HCT116 (cell line): ENCODE results near the gene TMIGD3. TPM values are rescaled to one million over a fixed set of nuclear protein-coding genes. Genes with fewer than 3 reads are reported as not detected.

Experiments
- ATAC-seq: fragments of 200-7000 bp; cut with Tn5 transposase; 2 replicates; pipeline ENCODE4 v1.9.1; 2020; ENCODE audit warnings: mild to moderate bottlenecking, moderate library complexity
- BruUV-seq: library from RNA; stranded (reverse); fragments of 400-500 nt; replicated peaks from 2 replicates; lab custom pipeline; 2021; lab: Mats Ljungman, UMichigan
- CTCF ChIA-PET: fragments of 300-600 bp; sonication (Branson Sonifier 250); formaldehyde crosslinking; loops from one replicate; lab custom pipeline; 2021; ENCODE audit warnings: antibody characterized with exemption; lab: Charles Lee
- POLR2A ChIA-PET: fragments of 300-600, 350-600 bp; sonication (Branson Sonifier 250); formaldehyde crosslinking; loops from one replicate; lab custom pipeline; 2021; ENCODE audit warnings: antibody characterized with exemption; lab: Charles Lee
- RAD21 ChIA-PET, 2 experiments: fragments of 300-600 bp; sonication (Branson Sonifier 250); formaldehyde crosslinking; loops; one replicate each; lab custom pipeline; 2023; ENCODE audit warnings: low total read pairs in 2 of 2; ENCODE audit not compliant: uncharacterized antibody in 2 of 2, unreplicated experiment in 2 of 2, low non-redundant PET in 1 of 2; lab: Charles Lee
- DNase-seq: peaks from one replicate; pipeline ENCODE4 v3.0.0-alpha.2; 2010; ENCODE audit warnings: low read depth, low spot score
- H2AFZ ChIP-seq: fragments of 200-600 bp; shearing (Covaris generic), sonication (generic); 2 replicates; pipeline ENCODE4 v1.6.1; 2017; ENCODE audit warnings: low read depth, mixed run types, mixed read lengths, antibody characterized with exemption, low read length; ENCODE audit not compliant: poor library complexity, severe bottlenecking
- H3K27ac ChIP-seq: 2 replicates; pipeline ENCODE4 v1.5.1; 2012; ENCODE audit warnings: low read depth, low read length
- H3K27me3 ChIP-seq: fragments of 200-600 bp; sonication (generic); 2 replicates; pipeline ENCODE4 v1.6.1; 2016; ENCODE audit warnings: mixed run types, low read length, mixed read lengths; ENCODE audit not compliant: insufficient read depth
- H3K36me3 ChIP-seq, 2 experiments: fragments of 200-500 bp in 1 of 2; fragments of 200-600 bp in 1 of 2; sonication (Bioruptor generic) in 1 of 2; sonication (generic) in 1 of 2; 2 replicates each; pipeline versions ENCODE4 v1.5.1 to v1.6.1; 2014 to 2016; ENCODE audit warnings: low read length in 2 of 2, inconsistent platforms in 1 of 2, mixed read lengths in 1 of 2, mixed run types in 1 of 2; ENCODE audit not compliant: insufficient read depth in 2 of 2, control insufficient read depth in 1 of 2
- H3K4me1 ChIP-seq, 2 experiments: fragments of 200-600 bp in 1 of 2; sonication (generic) in 1 of 2; 2 replicates each; pipeline versions ENCODE4 v1.5.1 to v1.6.1; 2012 to 2017; ENCODE audit warnings: low read length in 2 of 2, inconsistent platforms in 1 of 2, mild to moderate bottlenecking in 1 of 2, mixed read lengths in 1 of 2, mixed run types in 1 of 2, moderate library complexity in 1 of 2; ENCODE audit not compliant: insufficient read depth in 2 of 2, control insufficient read depth in 1 of 2
- H3K4me2 ChIP-seq: fragments of 200-600 bp; sonication (generic); 2 replicates; pipeline ENCODE4 v1.6.1; 2017; ENCODE audit warnings: mixed run types, low read length, mixed read lengths
- H3K4me3 ChIP-seq, 2 experiments: fragments of 200-600 bp in 1 of 2; sonication (generic) in 1 of 2; replicated peaks in 1 of 2; 2 replicates each; pipeline ENCODE4 v1.5.1; 2011 to 2016; ENCODE audit warnings: low read length in 2 of 2, control low read depth in 1 of 2, low read depth in 1 of 2, mild to moderate bottlenecking in 1 of 2, mixed read lengths in 1 of 2, mixed run types in 1 of 2
- H3K79me2 ChIP-seq: fragments of 200-600 bp; sonication (generic); 2 replicates; pipeline ENCODE4 v1.6.1; 2017; ENCODE audit warnings: mild to moderate bottlenecking, mixed run types, low read length, moderate library complexity, mixed read lengths; ENCODE audit not compliant: insufficient read depth
- H3K9ac ChIP-seq: fragments of 200-600 bp; sonication (generic); 2 replicates; pipeline ENCODE4 v1.6.1; 2016; ENCODE audit warnings: low read length, mixed read lengths
- H3K9me2 ChIP-seq: fragments of 200-600 bp; sonication (generic), shearing (Covaris generic); 2 replicates; pipeline ENCODE4 v1.6.1; 2017; ENCODE audit warnings: mixed run types, mild to moderate bottlenecking, moderate library complexity; ENCODE audit not compliant: insufficient read depth
- H3K9me3 ChIP-seq, 2 experiments: fragments of 200-500 bp in 1 of 2; fragments of 200-600 bp in 1 of 2; sonication (Bioruptor generic) in 1 of 2; sonication (generic) in 1 of 2; 2 replicates each; pipeline ENCODE4 v1.6.1; 2014 to 2017; ENCODE audit warnings: low read length in 2 of 2, mixed read lengths in 2 of 2, inconsistent platforms in 1 of 2, low read depth in 1 of 2, mild to moderate bottlenecking in 1 of 2, mixed run types in 1 of 2, moderate library complexity in 1 of 2; ENCODE audit not compliant: control insufficient read depth in 1 of 2, insufficient read depth in 1 of 2
- H4K20me1 ChIP-seq: fragments of 200-600 bp; sonication (generic), shearing (Covaris generic); 2 replicates; pipeline ENCODE4 v1.6.1; 2017; ENCODE audit warnings: mixed run types, mild to moderate bottlenecking, moderate library complexity; ENCODE audit not compliant: insufficient read depth
- CEBPB ChIP-seq: IDR thresholded peaks from 2 replicates; pipeline ENCODE4 v1.6.1; 2012; ENCODE audit warnings: low read depth
- JUND ChIP-seq: IDR thresholded peaks from 2 replicates; pipeline ENCODE4 v1.6.1; 2012
- POLR2AphosphoS5 ChIP-seq: IDR thresholded peaks from 2 replicates; pipeline ENCODE4 v1.6.1; 2011; ENCODE audit warnings: mild to moderate bottlenecking, low read depth, low read length, moderate library complexity
- REST ChIP-seq: IDR thresholded peaks from 2 replicates; pipeline ENCODE4 v1.6.1; 2012; ENCODE audit warnings: low read depth
- SRF ChIP-seq: IDR thresholded peaks from 2 replicates; pipeline ENCODE4 v1.6.1; 2012; ENCODE audit warnings: low read depth
- ZBTB33 ChIP-seq: IDR thresholded peaks from 2 replicates; pipeline ENCODE4 v1.6.1; 2011; ENCODE audit warnings: mild to moderate bottlenecking, low read length, moderate library complexity; ENCODE audit not compliant: insufficient replicate concordance; ENCODE audit errors: extremely low read depth
- ZFX ChIP-seq: fragments of 450-650 bp; IDR thresholded peaks from 2 replicates; pipeline ENCODE4 v1.6.1; 2017
- intact Hi-C: fragments of 100-400 bp; cut with micrococcal nuclease; formaldehyde crosslinking; loops from 2 replicates; pipeline ENCODE4 v1.10.0; 2022
- total RNA-seq: library from RNA; stranded (reverse); gene quantifications from one replicate; pipeline ENCODE4 v1.2.1, GENCODE V29; 2021; ENCODE audit not compliant: unreplicated experiment

Gene TMIGD3
- total RNA-seq, 1 experiment from 2014 or later = not detected

DNA sequence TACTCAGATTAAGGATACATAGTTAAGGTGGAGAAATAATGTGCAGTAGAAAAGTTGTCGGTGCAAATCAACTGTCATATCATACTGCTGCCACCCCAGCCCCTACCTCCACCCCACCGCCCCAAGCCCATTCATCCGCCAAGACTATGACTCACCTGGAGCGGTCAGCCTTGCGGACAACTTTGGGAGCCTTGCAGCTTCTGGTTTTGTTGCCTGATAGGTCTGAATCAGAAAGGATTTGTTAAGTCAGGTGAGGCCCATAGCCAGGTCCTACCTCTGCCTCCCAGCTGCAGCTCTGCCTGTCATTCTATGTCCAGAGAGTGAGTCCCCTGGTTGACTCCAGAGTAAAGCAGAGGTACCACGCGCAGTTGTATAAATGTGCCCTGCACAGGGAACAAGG, 17.0 kb downstream of the TMIGD3 start:
- ChIA-PET CTCF (no interaction called here), POLR2A (no interaction called here)

More for the DNA sequence above, 17.0 kb downstream of the TMIGD3 start:
- ATAC-seq = no peak
- H3K4me2 ChIP-seq = no peak overlapping the region
- no peak overlapping the region for H3K9ac ChIP-seq
- TF ChIP-seq ZBTB33 (no peak), JUND (no peak), SRF (no peak), ZFX (no peak), POLR2AphosphoS5 (no peak), CEBPB (no peak), REST (no peak)
- TF ChIP-seq, all 23 proteins: peak for 0
- Histone ChIP-seq H3K36me3 (no peaks in the 10 kb centered on the region), H3K27ac (no peak overlapping the region), H3K4me3 (no peak overlapping the region), H4K20me1 (no peaks in the 10 kb centered on the region), H3K9me3 (no peaks in the 10 kb centered on the region), H3K27me3 (no peaks in the 10 kb centered on the region), H2AFZ (no peak overlapping the region), H3K4me1 (no peaks in the 10 kb centered on the region), H3K79me2 (no peaks in the 10 kb centered on the region), H3K9me2 (no peaks in the 10 kb centered on the region)
- RAD21 ChIA-PET = no interaction called here
- DNase-seq = no peak
- BruUV-seq = no TSS peak
- intact Hi-C loops = no loop called here
